Measurements from ENCODE around the gene KRTAP12-2.

Gene KRTAP12-2, protein sequence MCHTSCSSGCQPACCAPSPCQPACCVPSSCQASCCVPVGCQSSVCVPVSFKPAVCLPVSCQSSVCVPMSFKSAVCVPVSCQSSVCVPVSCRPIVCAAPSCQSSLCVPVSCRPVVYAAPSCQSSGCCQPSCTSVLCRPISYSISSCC

DNA sequence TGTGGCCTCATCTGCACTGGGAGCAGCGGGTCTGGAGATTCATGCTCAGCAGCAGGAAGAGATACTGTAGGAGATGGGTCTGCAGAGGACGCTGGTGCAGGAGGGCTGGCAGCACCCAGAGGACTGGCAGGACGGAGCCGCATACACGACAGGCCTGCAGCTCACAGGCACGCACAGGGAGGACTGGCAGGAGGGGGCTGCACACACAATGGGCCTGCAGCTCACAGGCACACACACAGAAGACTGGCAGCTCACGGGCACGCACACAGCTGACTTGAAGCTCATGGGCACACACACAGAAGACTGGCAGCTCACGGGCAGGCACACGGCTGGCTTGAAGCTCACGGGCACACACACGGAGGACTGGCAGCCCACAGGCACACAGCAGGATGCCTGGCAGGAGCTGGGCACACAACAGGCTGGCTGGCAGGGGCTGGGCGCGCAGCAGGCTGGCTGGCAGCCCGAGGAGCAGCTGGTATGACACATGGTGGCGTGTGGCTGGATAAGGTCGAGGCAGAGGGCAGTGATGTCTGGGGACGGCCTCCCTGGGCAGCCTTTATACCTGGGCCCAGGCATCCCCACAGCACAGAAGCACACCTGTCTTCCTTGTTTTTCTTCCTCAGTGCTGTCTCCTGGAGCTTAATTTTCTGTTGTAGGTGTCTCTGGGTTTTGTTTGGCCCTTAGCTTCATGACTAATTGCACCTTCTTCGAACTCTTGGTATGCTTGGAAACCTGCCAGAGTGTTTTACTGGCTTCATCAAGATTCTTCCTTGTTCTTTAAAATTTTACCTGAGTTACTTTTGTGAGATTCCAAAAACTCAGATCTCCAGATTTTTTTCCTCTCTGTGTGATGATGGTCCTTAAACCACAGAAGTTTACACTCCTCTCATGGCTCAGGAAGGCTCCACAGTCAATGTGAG is at the start of gene KRTAP12-2:
Gene KRTAP12-2 (minus strand): TSS at position 527 of the 920 bp plus-strand sequence. CDS start 41 bp downstream, at position 486.
- DNase-seq (ENCODE audit: low read depth in 2 of 2, low spot score in 1 of 2), result no peak

DNA sequence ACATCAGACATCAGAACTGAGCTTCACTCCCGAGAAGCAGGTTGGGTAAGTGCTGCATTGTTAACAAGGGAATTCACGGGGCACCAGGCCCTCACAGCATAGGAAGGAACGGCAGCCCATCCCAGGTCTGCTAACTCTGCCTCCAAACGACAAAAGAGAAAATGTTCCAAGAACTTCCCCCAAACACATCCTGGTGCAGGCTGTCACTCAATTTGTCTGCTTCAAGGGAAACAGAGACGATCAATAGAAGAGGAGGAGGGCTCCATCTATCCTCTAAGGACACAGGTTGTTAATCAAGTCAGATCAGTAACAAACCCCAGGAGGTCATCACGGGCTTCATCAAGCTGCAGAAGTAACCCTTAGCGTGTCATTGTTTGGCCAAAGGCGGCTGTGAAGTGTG is 48.2 kb upstream of the KRTAP12-2 start:
- no peak for DNase-seq (ENCODE audit: low read depth in 2 of 2, low spot score in 1 of 2)

DNA sequence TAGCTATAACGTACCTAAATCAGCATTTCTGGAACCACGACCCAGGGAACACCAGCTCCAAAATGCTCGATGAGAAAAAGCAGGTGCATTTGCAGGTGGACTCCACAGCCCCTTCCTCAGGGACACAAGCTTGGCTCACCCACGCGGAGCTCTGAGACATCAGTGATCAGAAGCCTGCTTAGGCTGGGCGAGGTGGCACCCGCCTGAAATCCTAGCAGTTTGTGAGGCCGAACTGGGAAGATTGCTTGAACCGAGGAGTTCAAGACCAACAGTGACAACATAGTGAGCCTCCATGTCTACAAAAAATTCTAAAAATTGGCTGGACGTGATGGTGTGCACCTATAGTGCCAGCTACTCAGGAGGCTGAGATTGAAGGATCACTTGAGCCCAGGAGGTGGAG is 47.1 kb upstream of the KRTAP12-2 start:
- no peak for DNase-seq (ENCODE audit: low read depth in 2 of 2, low spot score in 1 of 2)

DNA sequence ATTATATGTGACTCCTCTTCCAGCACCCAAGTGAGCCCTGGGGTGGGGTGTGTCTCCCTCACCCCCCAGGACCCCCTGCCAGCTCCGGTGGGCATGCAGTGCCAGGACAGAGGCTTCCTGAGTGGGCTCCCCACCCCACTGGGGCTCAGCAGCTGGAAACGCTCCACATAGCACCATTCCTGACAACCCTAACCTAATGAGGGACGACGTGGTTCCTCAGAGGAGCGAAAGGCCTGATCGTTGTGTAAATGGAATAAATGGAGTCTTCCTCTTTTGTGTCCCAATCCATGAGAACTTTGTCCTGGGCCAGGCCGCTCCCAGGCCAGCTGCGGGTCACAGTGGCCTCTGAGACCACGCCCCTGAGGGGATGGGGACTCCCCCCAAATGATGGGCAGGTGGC is 46.4 kb upstream of the KRTAP12-2 start:
- no peak for DNase-seq (ENCODE audit: low read depth in 2 of 2, low spot score in 1 of 2)

DNA sequence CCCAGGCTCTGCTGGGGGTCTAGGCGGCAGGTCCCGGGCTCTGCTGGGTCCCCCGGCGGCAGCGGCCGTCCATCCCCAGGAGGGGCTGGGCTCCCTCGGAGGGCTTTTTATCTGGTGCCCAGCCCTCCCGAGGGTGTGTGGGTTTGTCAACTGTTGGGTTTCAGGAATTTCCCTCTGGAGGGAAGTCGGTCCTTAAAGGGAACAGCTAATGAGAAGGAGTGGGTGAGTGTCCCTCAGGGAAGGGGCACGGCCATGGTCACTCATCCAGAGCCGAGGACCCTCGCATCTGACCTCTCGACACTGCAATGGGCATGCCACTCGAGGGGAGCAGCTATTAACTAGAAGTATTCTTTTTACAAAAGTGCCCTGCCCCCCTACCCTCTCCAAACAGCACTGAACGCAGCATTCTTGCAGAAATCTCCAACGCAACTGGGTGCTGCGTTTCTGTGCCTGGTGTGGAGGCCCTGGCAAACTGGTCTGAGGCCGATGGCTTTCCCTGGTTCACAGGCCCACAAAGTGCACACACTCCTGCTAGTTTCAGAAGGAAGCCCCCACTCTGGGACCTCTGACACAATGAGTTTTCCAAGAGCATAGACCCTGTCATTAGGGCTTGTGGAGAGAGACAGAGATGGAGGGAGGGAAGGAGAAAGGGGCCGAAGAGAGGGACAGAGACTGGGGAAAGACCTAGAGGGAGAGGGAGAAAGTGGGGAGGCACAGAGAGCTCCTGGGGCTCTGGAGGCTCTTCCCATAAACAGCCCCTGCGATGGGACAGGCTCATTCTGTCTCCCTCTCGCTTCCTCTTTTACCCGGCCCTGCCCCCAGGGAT is 45.7 kb upstream of the KRTAP12-2 start:
- DNase-seq (ENCODE audit: low read depth in 2 of 2, low spot score in 1 of 2), result no peak

DNA sequence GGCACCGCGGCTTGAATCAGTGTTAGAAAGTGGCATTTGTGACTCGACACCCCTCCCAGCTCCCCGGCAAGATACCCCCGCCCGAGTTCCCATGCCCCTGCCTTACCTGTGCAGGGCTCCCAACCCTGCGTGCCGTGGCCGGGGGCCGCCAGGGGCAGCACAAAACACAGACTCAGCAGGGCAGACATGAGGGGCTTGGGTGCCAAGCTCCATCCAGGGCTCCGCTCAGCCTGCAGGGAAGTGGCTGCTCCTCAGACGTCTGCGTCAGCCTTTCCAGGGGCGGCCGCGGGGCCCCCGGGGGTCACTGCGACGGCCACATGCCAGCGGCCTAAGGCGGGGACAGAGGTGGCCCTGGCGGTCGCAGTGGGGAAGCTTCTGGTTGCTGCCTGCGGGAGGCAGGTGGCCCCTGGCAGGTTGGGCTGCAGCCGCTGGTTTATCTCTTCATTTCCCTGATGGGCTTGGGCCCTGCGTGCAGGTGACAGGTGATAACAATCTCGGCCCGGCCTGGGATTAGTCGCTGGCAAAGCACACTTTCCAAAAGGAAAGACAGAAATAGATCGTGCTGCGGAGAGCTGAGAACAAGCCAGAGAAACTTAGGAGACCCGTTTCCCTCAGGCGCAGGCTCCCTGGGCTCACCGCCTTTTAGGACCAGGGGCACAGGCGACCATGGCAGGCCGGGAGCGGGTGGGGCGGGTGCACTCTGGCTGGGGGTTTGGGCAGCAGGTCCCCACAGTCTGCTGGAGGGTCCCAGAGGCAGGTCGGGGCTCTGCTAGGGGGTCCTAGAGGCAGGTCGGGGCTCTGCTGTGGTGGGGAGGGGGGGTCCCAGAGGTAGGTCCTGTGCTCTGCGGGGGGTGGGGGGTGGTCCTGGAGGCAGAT is 44.8 kb upstream of the KRTAP12-2 start, which contains the start of gene TSPEAR:
Gene TSPEAR (minus strand): TSS at position 246 of the 876 bp plus-strand sequence. CDS start 58 bp downstream, at position 188.
- no peak for DNase-seq (ENCODE audit: low read depth in 2 of 2, low spot score in 1 of 2)

DNA sequence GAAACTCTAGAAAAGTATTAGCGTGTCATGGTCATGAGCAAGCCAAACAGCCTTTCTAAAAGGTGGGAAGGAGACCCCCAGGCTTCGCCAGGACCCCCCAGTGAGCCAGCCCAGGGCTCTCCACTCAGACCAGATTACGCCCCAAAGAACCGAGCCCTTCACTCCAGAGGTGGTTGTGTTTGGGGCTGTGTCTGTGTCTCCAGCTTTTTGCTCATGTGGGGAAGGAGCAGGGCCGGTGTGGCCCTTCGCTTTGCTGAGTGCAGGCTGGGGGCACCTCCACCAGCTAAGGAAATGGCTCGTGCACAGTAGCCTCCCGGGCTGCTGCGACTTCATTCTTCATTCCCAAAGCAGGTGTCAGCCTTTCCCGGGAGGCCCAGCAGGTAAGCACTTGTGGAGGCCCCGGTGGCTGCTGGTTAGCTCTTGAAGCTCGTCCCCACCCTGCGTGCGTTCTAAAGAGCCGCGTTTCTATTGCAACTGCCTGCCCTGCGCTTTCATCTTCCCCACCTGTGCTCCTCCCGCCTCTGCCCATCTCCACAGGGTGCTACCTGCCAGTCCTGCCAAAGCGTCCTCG is 44.1 kb upstream of the KRTAP12-2 start:
- no peak for DNase-seq (ENCODE audit: low read depth in 2 of 2, low spot score in 1 of 2)

GRCh38 chr21:44710294-44710665 is 43.6 kb upstream of the KRTAP12-2 start:
- no peak for DNase-seq (ENCODE audit: low read depth in 2 of 2, low spot score in 1 of 2)

DNA sequence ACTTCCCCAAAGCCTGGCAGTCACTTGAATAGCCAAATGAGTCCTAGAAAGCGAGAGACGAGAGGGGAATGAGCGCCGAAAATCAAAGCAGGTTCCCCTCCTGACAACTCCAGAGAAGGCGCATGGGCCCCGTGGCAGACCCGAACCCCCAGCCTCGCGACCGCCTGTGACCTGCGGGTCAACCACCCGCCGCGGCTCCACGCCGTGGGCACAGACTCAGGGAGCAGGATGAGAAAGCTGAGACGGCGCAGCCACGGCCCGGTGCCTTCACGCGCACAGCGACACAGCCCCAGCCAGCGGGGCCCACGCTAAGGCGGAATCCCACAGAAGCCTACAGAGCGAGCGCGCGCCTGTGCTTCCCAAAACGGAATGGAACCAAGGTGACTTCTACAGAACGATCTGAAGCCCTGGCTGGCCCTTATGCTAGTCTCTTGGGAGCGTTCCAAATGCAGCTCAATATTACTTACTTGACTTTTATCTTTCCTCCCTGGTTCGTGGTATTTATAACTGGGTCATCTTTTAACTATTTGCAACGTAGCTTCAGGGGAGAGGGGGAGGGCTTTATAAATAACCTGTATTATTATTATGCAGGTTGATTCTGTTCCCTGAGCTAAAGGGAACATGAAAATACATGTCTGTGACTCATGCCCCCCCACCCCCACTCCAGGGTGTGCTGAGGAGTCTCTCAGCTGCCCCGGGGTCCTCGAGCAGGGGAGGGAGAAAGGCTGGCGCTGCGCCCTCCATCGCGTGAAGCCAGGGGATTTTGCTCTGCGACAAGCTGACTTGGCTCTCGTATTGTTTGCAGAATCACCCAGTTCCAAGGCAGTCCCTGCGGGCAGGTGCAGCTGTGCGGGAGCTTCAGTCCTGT is 42.9 kb upstream of the KRTAP12-2 start:
- no peak for DNase-seq (ENCODE audit: low read depth in 2 of 2, low spot score in 1 of 2)

DNA sequence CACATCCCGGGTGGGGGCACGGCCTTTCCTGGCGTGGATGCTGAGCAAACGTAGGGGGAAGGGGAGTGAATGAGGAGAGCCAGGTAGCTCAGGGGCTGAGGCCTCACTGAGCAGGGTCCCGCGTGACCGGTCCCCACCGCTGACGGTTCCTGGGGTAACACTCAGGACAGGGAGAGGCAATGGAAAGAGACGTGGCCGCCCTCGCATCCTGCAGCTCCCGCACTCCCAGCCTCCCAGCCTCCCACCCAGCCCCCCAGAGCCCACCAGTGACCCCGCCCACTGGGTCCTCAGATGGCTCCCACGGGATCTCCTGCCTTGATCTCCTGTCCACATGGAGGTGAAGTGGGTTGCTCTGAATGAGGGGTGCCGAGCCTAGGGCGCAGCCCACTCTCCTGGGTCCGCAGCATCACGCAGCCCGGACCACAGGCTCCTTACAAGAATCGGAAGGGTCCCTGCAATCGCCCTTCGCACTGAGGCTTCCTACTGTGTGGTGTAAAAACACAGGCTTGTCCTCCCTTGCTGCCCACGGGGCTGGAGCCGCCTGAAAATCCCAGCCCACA is 42.2 kb upstream of the KRTAP12-2 start:
- no peak for DNase-seq (ENCODE audit: low read depth in 2 of 2, low spot score in 1 of 2)

GRCh38 chr21:44708213-44708865 is 41.6 kb upstream of the KRTAP12-2 start:
- no peak for DNase-seq (ENCODE audit: low read depth in 2 of 2, low spot score in 1 of 2)

DNA sequence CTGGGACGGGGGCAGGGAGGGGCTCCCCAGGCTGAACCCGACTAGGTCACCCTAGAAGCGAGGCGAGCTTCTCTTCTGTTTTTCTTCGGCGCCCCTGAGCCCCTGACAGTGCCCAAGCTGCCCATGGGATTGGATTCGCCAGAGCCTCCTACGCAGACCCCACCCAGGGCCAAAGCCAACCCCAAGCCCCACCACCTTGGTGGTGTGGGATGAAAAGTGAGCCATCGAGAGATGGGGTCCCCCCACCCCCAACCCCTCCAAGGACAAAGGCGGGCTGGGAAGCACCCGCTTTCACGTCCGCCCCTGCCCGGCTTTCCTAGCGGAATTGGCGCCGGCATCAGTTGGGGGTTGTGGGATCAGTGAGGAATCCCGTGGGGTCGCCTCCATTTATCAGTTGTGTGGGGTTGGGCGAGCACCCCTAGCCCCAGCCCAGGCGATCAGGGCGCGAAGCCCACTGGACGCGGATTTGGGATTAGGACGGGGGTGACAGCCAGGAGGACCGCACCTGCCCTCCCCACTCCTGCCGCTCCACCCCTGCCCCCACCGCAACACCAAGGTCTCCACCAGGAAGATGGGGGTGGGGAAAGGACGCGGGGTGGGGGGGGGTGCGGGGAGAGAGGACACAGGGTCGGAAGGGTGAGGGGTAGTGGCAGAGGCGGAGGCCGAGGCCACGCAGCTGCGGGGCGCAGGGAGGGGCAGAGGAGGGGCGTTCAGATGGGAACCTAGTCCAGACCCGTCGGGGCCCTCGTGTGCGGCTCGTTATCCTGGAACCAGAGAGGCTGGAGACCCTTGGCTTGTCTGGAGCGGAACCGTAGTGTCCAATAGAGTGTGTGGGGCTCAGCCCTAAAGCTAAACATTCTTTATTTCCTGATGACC is 40.2 kb upstream of the KRTAP12-2 start:
- DNase-seq (ENCODE audit: low read depth in 2 of 2, low spot score in 1 of 2), result no peak

DNA sequence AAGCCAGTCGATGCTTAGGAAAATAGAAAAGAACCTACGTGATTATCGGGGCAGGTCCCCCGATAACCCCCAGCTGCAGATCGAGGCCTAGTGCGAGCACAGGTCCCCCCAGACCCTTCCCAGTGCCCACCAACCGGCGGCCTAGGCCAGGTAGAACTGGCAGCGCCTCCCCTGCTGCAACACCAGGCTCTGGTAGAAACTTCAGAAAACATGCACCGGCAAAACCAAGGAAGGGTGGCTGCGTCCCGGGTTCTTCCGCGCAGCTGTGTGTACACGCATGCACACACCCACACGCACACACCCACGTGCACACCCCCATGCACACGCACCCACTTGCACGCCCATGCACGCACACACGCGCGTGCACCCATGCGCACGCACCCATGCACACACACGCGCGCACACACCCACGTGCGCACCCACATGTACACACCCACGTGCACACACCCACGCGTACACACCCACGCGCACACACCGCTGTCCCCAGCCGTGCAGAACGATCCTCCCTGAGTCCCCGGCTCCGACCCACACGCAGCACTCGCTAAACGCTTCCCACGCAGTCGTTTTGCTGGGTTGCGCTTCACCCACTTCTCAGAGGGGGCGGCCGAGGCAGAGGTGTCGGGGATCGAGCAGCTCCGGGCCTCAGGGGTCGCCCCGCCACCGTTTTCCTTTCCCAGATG is 39.4 kb upstream of the KRTAP12-2 start:
- DNase-seq (ENCODE audit: low read depth in 2 of 2, low spot score in 1 of 2), result no peak

DNA sequence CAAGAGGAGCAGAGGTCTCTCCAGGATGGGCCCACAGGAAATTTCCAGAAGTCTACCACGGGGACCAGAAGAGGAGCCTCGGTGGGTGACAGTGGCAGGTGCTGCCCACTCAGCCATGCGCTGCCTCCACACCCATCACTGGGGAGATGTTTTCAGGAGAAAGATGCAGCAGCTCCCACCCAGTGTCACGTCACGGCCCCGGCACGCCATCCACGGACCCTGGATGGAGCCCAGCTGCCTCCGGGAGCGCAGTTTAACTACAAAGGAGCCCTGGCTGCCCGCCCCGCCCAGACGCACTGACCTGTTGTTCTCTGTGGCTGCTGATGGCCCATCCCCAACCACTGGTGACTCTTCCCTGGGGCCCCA is 37.9 kb upstream of the KRTAP12-2 start:
- DNase-seq (ENCODE audit: low read depth in 2 of 2, low spot score in 1 of 2), result no peak

DNA sequence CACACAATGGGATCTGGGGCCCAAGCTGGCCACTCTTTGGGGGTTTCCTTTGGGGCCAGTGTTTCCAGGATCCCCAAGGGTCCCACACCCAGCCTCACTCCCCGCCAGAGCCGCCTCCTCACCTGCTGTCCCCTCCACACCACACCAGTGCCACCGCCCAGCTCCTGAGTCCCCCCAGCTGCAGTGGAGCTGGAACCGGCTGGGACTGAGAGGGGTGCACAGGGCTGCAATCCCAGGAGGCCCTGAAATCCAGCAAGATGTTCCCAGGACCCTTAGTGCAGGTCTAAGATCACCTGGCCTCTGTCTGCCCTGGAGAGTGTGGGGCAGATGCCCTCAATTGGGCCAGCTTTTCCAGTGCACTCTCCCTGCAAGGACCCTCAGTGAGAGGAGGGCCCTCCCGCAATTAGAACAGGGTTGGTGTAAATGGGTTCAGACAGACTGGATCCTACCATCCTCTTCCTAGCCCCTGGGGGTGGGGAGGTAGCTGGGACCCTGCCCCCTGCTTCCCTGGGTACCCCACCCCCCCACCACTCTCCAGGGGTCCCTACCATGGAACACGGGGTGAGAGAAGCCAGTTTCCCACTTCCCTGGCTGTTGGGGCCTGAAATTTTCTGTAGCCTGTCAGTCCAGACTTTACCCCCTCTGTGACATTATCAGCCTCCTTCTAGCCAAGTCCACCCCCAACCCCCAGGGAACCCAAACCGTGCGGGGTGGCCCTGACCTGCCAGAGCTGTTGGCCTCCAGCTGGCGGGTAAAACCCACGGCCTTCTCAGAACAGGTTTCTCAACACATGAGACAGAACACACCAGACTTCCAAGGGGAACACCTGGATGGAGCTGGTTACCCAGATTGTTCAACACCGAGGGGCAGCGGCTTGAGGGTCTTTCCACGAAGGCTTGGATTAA is 37.3 kb upstream of the KRTAP12-2 start:
- no peak for DNase-seq (ENCODE audit: low read depth in 2 of 2, low spot score in 1 of 2)

All from stimulated activated CD8-positive, alpha-beta memory T cell treated with anti-CD3 and anti-CD28 coated beads, Interleukin-4, amount 100 ng/mL, for 1 hour (primary cell).